Measurements from ENCODE around the gene ACTC1. TPM values are rescaled to one million over a fixed set of nuclear protein-coding genes. Genes with fewer than 3 reads are reported as not detected.

ACTC1 gene
- polyA plus RNA-seq, 1 experiment: 0.46 TPM

DNA sequence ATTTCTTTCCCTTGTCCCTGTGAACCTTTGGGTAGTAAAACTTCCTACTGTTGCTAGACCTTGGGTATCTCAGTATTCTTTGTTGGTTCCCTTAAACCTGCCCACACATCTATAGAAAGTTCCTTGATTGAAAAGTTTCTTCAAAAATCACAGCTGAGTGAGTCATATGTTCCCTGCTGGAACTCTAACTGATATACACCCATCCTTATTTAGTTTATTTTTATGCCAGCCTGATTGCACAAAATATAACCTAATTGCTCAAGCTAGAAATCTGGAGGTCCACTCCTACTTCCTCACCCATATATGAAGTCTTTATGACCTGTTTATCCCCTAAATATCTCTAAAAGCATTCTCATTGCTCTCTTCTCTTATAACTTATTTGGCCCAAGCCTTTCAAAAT lies 26.8 kb downstream of the ACTC1 start:
- TF ChIP-seq, protein P1, sequence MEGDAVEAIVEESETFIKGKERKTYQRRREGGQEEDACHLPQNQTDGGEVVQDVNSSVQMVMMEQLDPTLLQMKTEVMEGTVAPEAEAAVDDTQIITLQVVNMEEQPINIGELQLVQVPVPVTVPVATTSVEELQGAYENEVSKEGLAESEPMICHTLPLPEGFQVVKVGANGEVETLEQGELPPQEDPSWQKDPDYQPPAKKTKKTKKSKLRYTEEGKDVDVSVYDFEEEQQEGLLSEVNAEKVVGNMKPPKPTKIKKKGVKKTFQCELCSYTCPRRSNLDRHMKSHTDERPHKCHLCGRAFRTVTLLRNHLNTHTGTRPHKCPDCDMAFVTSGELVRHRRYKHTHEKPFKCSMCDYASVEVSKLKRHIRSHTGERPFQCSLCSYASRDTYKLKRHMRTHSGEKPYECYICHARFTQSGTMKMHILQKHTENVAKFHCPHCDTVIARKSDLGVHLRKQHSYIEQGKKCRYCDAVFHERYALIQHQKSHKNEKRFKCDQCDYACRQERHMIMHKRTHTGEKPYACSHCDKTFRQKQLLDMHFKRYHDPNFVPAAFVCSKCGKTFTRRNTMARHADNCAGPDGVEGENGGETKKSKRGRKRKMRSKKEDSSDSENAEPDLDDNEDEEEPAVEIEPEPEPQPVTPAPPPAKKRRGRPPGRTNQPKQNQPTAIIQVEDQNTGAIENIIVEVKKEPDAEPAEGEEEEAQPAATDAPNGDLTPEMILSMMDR (IDR thresholded peaks at IDR 0.05; ENCODE audit: low read depth, low read length): no peak
- no peaks in the 10 kb centered on the region for H3K9me3 ChIP-seq (ENCODE audit: control insufficient read depth, insufficient read depth, low read length)
- peaks cover 23% of the 10 kb centered on the region for H3K27me3 ChIP-seq (ENCODE audit: control insufficient read depth, insufficient read depth, low read length)
- no peak overlapping the region for H3K4me3 ChIP-seq (ENCODE audit: low read depth, low read length)
- no peak for DNase-seq (ENCODE audit: low read depth, low spot score)
- ChIA-PET POLR2A (no interaction called here), CTCF (no interaction called here)
- no peak overlapping the region for H3K27ac ChIP-seq (ENCODE audit: low read depth, low read length)

DNA sequence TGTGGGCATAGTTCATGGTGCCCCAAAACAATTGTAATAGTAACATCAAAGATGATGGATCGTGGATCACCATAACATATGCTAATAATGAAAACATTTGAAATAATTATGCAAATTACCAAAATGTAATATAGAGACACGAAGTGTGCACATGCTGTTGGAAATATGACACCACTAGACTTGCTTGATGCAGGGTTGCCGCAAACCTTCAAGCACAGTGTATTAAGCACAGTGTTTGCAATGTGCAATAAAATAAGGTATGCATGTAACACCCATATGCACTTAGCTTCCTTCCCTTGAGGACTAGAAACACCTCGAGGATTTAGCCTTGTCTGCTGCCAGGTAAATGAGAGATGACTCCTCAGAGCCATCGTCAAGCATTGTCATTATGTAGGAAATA lies 29.6 kb downstream of the ACTC1 start:
- POLR2A ChIA-PET: no interaction called here
- Histone ChIP-seq H3K27ac (ENCODE audit: low read depth, low read length) (no peak overlapping the region), H3K27me3 (ENCODE audit: control insufficient read depth, insufficient read depth, low read length) (peaks cover 19% of the 10 kb centered on the region), H3K4me3 (ENCODE audit: low read depth, low read length) (no peak overlapping the region), H3K9me3 (ENCODE audit: control insufficient read depth, insufficient read depth, low read length) (no peaks in the 10 kb centered on the region)
- no peak for DNase-seq (ENCODE audit: low read depth, low spot score)
- CTCF ChIA-PET: no interaction called here
- TF ChIP-seq, protein P1 (IDR thresholded peaks at IDR 0.05; ENCODE audit: low read depth, low read length): no peak

DNA sequence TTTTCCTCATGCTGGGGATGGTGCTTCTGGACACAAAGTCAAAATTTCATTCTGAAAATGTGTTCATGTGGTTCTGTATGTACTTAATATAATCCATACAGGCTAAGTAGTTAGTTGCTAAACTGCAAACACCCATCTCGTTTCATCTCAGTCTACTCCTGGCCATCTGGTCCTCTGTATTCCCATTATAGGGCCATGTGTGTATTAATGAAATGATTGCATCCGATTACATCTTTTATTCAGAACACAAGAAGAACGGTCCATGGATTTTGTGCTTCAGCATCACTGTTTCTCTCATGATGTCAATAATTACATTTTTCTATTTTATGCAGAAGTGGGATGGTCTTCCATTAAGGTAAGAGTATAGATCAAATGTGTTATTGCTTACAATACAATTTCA lies 34.4 kb downstream of the ACTC1 start:
- Histone ChIP-seq H3K4me3 (ENCODE audit: low read depth, low read length) (no peak overlapping the region), H3K27me3 (ENCODE audit: control insufficient read depth, insufficient read depth, low read length) (peaks cover 36% of the 10 kb centered on the region), H3K9me3 (ENCODE audit: control insufficient read depth, insufficient read depth, low read length) (no peaks in the 10 kb centered on the region), H3K27ac (ENCODE audit: low read depth, low read length) (no peak overlapping the region)
- ChIA-PET POLR2A (no interaction called here), CTCF (no interaction called here)
- DNase-seq (ENCODE audit: low read depth, low spot score): no peak
- TF ChIP-seq, protein P1 (IDR thresholded peaks at IDR 0.05; ENCODE audit: low read depth, low read length): no peak

DNA sequence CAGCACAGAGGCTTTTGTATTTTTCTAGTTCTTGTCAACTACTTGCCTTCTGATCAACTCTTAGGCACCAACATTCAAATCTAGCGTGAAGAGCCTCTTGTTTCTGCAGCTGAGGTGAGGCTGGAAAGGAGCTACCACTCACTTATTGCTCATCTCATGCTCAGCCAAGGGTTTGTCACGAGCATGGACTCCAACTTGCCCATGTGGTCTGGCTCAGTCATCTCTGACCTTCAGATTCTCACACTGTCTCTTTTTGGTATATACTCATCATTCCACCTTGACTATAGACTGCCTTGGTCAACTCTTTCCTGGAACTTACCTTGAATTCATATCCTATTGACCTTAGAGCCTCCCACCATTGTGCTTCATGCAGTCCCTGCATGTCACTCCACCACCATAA lies 35.4 kb downstream of the ACTC1 start:
- TF ChIP-seq, protein P1 (IDR thresholded peaks at IDR 0.05; ENCODE audit: low read depth, low read length): no peak
- ChIA-PET CTCF (no interaction called here), POLR2A (no interaction called here)
- Histone ChIP-seq H3K27ac (ENCODE audit: low read depth, low read length) (no peak overlapping the region), H3K27me3 (ENCODE audit: control insufficient read depth, insufficient read depth, low read length) (peaks cover 45% of the 10 kb centered on the region), H3K9me3 (ENCODE audit: control insufficient read depth, insufficient read depth, low read length) (no peaks in the 10 kb centered on the region), H3K4me3 (ENCODE audit: low read depth, low read length) (no peak overlapping the region)
- DNase-seq (ENCODE audit: low read depth, low spot score): no peak

DNA sequence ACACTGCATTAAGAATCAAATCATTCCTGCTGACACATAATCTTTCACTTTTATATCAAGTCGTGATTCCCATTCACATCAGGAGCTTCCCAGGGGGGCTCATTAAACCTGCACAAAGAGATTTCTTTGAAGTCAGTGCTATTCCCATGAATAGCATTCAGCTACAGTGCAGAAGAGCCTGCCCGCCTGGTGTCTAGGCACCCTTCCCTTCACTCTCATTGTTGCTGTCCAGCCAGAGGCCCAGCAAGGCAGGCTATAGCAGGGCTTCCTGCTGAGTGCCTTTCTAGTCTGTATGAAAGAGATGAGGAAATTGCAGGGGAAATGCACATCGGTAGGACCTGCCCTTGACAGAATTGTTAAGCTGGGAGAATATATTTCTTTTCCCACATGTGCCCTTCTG lies 36.0 kb downstream of the ACTC1 start:
- TF ChIP-seq, protein P1 (IDR thresholded peaks at IDR 0.05; ENCODE audit: low read depth, low read length): no peak
- Histone ChIP-seq H3K27ac (ENCODE audit: low read depth, low read length) (no peak overlapping the region), H3K9me3 (ENCODE audit: control insufficient read depth, insufficient read depth, low read length) (no peaks in the 10 kb centered on the region; the same call in 1 of the 2 replicates), H3K4me3 (ENCODE audit: low read depth, low read length) (no peak overlapping the region), H3K27me3 (ENCODE audit: control insufficient read depth, insufficient read depth, low read length) (peaks cover 49% of the 10 kb centered on the region)
- DNase-seq (ENCODE audit: low read depth, low spot score): no peak
- ChIA-PET POLR2A (no interaction called here), CTCF (no interaction called here)

Measured in AG04450 (cell line).